GM23338 (cell line): ENCODE measurements around the gene CENPX. TPM values are rescaled to one million over a fixed set of nuclear protein-coding genes. Genes with fewer than 3 reads are reported as not detected.

Source experiments
- ATAC-seq: fragments of 200-7000 bp; cut with Tn5 transposase; 3 replicates; pipeline ENCODE4 v1.9.1; 2020
- DNase-seq: peaks from one replicate; pipeline ENCODE4 v3.0.0-alpha.2; 2015; ENCODE audit warnings: low spot score
- H2AFZ ChIP-seq: fragments of 200-600 bp; sonication (generic); 2 replicates; pipeline ENCODE4 v1.8.0; 2016; ENCODE audit warnings: antibody characterized with exemption, mild to moderate bottlenecking, moderate library complexity
- H3F3A ChIP-seq: fragments of 200-600 bp; sonication (generic); replicated peaks from 2 replicates; pipeline ENCODE4 v1.8.0; 2017; ENCODE audit warnings: antibody characterized with exemption, mixed run types, low read depth
- H3K27ac ChIP-seq: fragments of 200-600 bp; sonication (generic); 2 replicates; pipeline ENCODE4 v1.6.1; 2016; ENCODE audit warnings: low read depth
- H3K27me3 ChIP-seq: fragments of 200-600 bp; sonication (generic); 2 replicates; pipeline ENCODE4 v1.8.0; 2016; ENCODE audit warnings: mild to moderate bottlenecking, mixed run types, moderate library complexity; ENCODE audit not compliant: insufficient read depth
- H3K36me3 ChIP-seq: fragments of 200-600 bp; sonication (generic); 2 replicates; pipeline ENCODE4 v1.8.0; 2016; ENCODE audit warnings: mild to moderate bottlenecking; ENCODE audit not compliant: insufficient read depth
- H3K4me1 ChIP-seq: fragments of 200-600 bp; sonication (generic); 2 replicates; pipeline ENCODE4 v1.8.0; 2016; ENCODE audit warnings: mild to moderate bottlenecking, moderate library complexity; ENCODE audit not compliant: insufficient read depth
- H3K4me2 ChIP-seq: fragments of 200-600 bp; sonication (generic); 2 replicates; pipeline ENCODE4 v1.7.1; 2017; ENCODE audit warnings: mixed run types
- H3K4me3 ChIP-seq: fragments of 200-600 bp; sonication (generic); 2 replicates; pipeline ENCODE4 v1.6.1; 2016; ENCODE audit warnings: mixed run types
- H3K79me2 ChIP-seq: fragments of 200-600 bp; sonication (generic); replicated peaks from 2 replicates; pipeline ENCODE4 v1.8.0; 2017; ENCODE audit warnings: mild to moderate bottlenecking; ENCODE audit not compliant: insufficient read depth
- H3K9me2 ChIP-seq: fragments of 200-600 bp; sonication (generic); 2 replicates; pipeline ENCODE4 v1.8.0; 2017; ENCODE audit not compliant: insufficient read depth
- H4K20me1 ChIP-seq: fragments of 200-600 bp; sonication (generic); replicated peaks from 2 replicates; pipeline ENCODE4 v1.8.0; 2017; ENCODE audit warnings: mild to moderate bottlenecking; ENCODE audit not compliant: insufficient read depth
- H3K27ac Mint-ChIP-seq: 2 replicates; pipeline ENCODE4 v1.8.0; 2020; ENCODE audit warnings: inconsistent platforms, mild to moderate bottlenecking, moderate library complexity, mixed read lengths
- H3K27me3 Mint-ChIP-seq: 3 replicates; pipeline ENCODE4 v1.8.0; 2022; ENCODE audit warnings: low read depth, mild to moderate bottlenecking, moderate library complexity, mixed read lengths, inconsistent platforms; ENCODE audit not compliant: insufficient read depth, poor library complexity
- H3K36me3 Mint-ChIP-seq: 3 replicates; pipeline ENCODE4 v1.8.0; 2021; ENCODE audit warnings: low read depth, mild to moderate bottlenecking, inconsistent platforms, moderate library complexity, mixed read lengths
- H3K4me1 Mint-ChIP-seq: 3 replicates; pipeline ENCODE4 v1.8.0; 2020; ENCODE audit warnings: mild to moderate bottlenecking, inconsistent platforms, mixed read lengths
- H3K4me3 Mint-ChIP-seq: 3 replicates; pipeline ENCODE4 v1.8.0; 2021; ENCODE audit warnings: moderate library complexity, mild to moderate bottlenecking, inconsistent platforms, mixed read lengths
- H3K9me3 Mint-ChIP-seq: 3 replicates; pipeline ENCODE4 v1.8.0; 2020; ENCODE audit warnings: moderate library complexity, mild to moderate bottlenecking, inconsistent platforms, mixed read lengths
- EZH2phosphoT487 ChIP-seq: fragments of 200-600 bp; sonication (generic); IDR thresholded peaks from one replicate; pipeline ENCODE4 v1.8.1; 2018; ENCODE audit warnings: antibody characterized with exemption; ENCODE audit not compliant: unreplicated experiment
- NANOG ChIP-seq: IDR thresholded peaks from 2 replicates; pipeline ENCODE4 v1.6.1; 2016; ENCODE audit warnings: antibody characterized with exemption, borderline replicate concordance
- POLR2AphosphoS5 ChIP-seq: IDR thresholded peaks from 2 replicates; pipeline ENCODE4 v1.6.1; 2016; ENCODE audit warnings: antibody characterized with exemption, low read depth
- STAT1 ChIP-seq: IDR thresholded peaks from one replicate; pipeline ENCODE4 v1.6.1; 2016; ENCODE audit warnings: antibody characterized with exemption; ENCODE audit not compliant: unreplicated experiment
- ZNF114 ChIP-seq: fragments of 250-450 bp; sonication (Bioruptor Pico); IDR thresholded peaks from 2 replicates; pipeline ENCODE4 v1.5.0; 2020; ENCODE audit warnings: mild to moderate bottlenecking, moderate library complexity
- ZNF331 ChIP-seq: fragments of 250-450 bp; sonication (Bioruptor Pico); IDR thresholded peaks from 2 replicates; pipeline ENCODE4 v1.5.0; 2020; ENCODE audit warnings: low read depth, mild to moderate bottlenecking, moderate library complexity
- polyA plus RNA-seq: library from polyadenylated mRNA; unstranded; fragments of >200 nt; fragmentation: Nextera tagmentation; extraction: Ambion mirVana; gene quantifications from 2 replicates; pipeline ENCODE4 v1.2.1, GENCODE V29; 2016
- total RNA-seq: library from RNA; depleted of rRNA; stranded (reverse); fragments of >200 nt; shearing (Covaris generic); gene quantifications from 2 replicates; pipeline ENCODE4 v1.2.3, GENCODE V29; 2014
- TF ChIP-seq, protein P1 (sequence below): fragments of 250-450 bp; sonication (Bioruptor Pico); IDR thresholded peaks from 2 replicates; pipeline ENCODE4 v1.5.0; 2020; ENCODE audit warnings: mild to moderate bottlenecking, moderate library complexity
- TF ChIP-seq, protein P2 (sequence below), 2 experiments: fragments of 200-600 bp in 1 of 2; sonication (generic) in 1 of 2; conservative IDR thresholded peaks; 2 replicates each; pipeline versions ENCODE4 v1.5.1 to v1.6.1; 2016 to 2017; ENCODE audit warnings: antibody characterized with exemption in 2 of 2, low read depth in 2 of 2, mild to moderate bottlenecking in 2 of 2, moderate library complexity in 1 of 2
- TF ChIP-seq, protein P3 (sequence below): IDR thresholded peaks from 2 replicates; pipeline ENCODE4 v1.6.1; 2016; ENCODE audit warnings: antibody characterized with exemption
- TF ChIP-seq, protein P4 (sequence below): IDR thresholded peaks from one replicate; pipeline ENCODE4 v1.6.1; 2018; ENCODE audit warnings: antibody characterized with exemption; ENCODE audit not compliant: unreplicated experiment

The CENPX gene
- total and polyA plus RNA-seq, 2 experiments from 2014 or later = 114 to 157 TPM

DNA sequence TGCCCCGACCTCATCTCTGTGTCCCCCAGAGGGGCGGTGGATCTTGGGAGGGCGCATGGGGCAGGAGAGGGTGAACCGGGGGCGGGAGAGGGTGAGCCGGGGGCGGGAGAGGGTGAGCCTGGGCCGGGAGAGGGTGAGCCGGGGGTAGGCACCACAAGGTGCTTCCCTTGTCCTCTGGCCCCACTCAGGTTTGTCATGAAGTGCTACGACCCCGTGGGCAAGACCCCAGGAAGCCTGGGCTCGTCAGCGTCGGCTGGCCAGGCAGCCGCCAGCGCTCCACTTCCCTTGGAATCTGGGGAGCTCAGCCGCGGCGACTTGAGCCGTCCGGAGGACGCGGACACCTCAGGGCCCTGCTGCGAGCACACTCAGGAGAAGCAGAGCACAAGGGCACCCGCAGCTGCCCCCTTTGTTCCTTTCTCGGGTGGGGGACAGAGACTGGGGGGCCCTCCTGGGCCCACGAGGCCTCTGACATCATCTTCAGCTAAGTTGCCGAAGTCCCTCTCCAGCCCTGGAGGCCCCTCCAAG, 26.4 kb downstream of the CENPX start:
- H3K4me1 ChIP-seq = peaks cover 11% of the 10 kb centered on the region; the same call in 1 of the 2 replicates
- no peak overlapping the region for H3K4me2 ChIP-seq
- DNase-seq = no peak
- H3F3A ChIP-seq = no peaks in the 10 kb centered on the region
- Mint-ChIP-seq H3K36me3 (peaks cover 6% of the 10 kb centered on the region; the same call in 1 of the 3 replicates), H3K27me3 (peaks cover 10% of the 10 kb centered on the region), H3K9me3 (no peaks in the 10 kb centered on the region), H3K4me1 (peaks cover 20% of the 10 kb centered on the region), H3K27ac (no peak overlapping the region), H3K4me3 (no peak overlapping the region)
- no peaks in the 10 kb centered on the region for H3K36me3 ChIP-seq
- no peak overlapping the region for H3K27ac ChIP-seq
- H3K27me3 ChIP-seq = no peaks in the 10 kb centered on the region
- H2AFZ ChIP-seq = no peak overlapping the region
- H3K79me2 ChIP-seq = no peaks in the 10 kb centered on the region
- no peak overlapping the region for H3K4me3 ChIP-seq
- TF ChIP-seq POLR2AphosphoS5 (no peak), STAT1 (no peak), EZH2phosphoT487 (no peak), ZNF331 (CRISPR knock-in tag) (no peak), NANOG (no peak), ZNF114 (CRISPR knock-in tag) (no peak)
- TF ChIP-seq, protein P1, sequence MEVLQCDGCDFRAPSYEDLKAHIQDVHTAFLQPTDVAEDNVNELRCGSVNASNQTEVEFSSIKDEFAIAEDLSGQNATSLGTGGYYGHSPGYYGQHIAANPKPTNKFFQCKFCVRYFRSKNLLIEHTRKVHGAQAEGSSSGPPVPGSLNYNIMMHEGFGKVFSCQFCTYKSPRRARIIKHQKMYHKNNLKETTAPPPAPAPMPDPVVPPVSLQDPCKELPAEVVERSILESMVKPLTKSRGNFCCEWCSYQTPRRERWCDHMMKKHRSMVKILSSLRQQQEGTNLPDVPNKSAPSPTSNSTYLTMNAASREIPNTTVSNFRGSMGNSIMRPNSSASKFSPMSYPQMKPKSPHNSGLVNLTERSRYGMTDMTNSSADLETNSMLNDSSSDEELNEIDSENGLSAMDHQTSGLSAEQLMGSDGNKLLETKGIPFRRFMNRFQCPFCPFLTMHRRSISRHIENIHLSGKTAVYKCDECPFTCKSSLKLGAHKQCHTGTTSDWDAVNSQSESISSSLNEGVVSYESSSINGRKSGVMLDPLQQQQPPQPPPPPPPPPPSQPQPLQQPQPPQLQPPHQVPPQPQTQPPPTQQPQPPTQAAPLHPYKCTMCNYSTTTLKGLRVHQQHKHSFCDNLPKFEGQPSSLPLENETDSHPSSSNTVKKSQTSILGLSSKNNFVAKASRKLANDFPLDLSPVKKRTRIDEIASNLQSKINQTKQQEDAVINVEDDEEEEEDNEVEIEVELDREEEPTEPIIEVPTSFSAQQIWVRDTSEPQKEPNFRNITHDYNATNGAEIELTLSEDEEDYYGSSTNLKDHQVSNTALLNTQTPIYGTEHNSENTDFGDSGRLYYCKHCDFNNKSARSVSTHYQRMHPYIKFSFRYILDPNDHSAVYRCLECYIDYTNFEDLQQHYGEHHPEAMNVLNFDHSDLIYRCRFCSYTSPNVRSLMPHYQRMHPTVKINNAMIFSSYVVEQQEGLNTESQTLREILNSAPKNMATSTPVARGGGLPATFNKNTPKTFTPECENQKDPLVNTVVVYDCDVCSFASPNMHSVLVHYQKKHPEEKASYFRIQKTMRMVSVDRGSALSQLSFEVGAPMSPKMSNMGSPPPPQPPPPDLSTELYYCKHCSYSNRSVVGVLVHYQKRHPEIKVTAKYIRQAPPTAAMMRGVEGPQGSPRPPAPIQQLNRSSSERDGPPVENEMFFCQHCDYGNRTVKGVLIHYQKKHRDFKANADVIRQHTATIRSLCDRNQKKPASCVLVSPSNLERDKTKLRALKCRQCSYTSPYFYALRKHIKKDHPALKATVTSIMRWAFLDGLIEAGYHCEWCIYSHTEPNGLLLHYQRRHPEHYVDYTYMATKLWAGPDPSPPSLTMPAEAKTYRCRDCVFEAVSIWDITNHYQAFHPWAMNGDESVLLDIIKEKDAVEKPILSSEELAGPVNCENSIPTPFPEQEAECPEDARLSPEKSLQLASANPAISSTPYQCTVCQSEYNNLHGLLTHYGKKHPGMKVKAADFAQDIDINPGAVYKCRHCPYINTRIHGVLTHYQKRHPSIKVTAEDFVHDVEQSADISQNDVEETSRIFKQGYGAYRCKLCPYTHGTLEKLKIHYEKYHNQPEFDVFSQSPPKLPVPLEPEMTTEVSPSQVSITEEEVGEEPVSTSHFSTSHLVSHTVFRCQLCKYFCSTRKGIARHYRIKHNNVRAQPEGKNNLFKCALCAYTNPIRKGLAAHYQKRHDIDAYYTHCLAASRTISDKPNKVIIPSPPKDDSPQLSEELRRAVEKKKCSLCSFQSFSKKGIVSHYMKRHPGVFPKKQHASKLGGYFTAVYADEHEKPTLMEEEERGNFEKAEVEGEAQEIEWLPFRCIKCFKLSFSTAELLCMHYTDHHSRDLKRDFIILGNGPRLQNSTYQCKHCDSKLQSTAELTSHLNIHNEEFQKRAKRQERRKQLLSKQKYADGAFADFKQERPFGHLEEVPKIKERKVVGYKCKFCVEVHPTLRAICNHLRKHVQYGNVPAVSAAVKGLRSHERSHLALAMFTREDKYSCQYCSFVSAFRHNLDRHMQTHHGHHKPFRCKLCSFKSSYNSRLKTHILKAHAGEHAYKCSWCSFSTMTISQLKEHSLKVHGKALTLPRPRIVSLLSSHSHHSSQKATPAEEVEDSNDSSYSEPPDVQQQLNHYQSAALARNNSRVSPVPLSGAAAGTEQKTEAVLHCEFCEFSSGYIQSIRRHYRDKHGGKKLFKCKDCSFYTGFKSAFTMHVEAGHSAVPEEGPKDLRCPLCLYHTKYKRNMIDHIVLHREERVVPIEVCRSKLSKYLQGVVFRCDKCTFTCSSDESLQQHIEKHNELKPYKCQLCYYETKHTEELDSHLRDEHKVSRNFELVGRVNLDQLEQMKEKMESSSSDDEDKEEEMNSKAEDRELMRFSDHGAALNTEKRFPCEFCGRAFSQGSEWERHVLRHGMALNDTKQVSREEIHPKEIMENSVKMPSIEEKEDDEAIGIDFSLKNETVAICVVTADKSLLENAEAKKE (CRISPR knock-in tag) = no peak
- TF ChIP-seq, protein P2, sequence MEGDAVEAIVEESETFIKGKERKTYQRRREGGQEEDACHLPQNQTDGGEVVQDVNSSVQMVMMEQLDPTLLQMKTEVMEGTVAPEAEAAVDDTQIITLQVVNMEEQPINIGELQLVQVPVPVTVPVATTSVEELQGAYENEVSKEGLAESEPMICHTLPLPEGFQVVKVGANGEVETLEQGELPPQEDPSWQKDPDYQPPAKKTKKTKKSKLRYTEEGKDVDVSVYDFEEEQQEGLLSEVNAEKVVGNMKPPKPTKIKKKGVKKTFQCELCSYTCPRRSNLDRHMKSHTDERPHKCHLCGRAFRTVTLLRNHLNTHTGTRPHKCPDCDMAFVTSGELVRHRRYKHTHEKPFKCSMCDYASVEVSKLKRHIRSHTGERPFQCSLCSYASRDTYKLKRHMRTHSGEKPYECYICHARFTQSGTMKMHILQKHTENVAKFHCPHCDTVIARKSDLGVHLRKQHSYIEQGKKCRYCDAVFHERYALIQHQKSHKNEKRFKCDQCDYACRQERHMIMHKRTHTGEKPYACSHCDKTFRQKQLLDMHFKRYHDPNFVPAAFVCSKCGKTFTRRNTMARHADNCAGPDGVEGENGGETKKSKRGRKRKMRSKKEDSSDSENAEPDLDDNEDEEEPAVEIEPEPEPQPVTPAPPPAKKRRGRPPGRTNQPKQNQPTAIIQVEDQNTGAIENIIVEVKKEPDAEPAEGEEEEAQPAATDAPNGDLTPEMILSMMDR (conservative IDR thresholded peaks at IDR 0.05; ENCODE audit: low read depth in 2 of 2) = no peak
- TF ChIP-seq, protein P3, sequence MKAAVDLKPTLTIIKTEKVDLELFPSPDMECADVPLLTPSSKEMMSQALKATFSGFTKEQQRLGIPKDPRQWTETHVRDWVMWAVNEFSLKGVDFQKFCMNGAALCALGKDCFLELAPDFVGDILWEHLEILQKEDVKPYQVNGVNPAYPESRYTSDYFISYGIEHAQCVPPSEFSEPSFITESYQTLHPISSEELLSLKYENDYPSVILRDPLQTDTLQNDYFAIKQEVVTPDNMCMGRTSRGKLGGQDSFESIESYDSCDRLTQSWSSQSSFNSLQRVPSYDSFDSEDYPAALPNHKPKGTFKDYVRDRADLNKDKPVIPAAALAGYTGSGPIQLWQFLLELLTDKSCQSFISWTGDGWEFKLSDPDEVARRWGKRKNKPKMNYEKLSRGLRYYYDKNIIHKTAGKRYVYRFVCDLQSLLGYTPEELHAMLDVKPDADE = no peak
- TF ChIP-seq, protein P4, sequence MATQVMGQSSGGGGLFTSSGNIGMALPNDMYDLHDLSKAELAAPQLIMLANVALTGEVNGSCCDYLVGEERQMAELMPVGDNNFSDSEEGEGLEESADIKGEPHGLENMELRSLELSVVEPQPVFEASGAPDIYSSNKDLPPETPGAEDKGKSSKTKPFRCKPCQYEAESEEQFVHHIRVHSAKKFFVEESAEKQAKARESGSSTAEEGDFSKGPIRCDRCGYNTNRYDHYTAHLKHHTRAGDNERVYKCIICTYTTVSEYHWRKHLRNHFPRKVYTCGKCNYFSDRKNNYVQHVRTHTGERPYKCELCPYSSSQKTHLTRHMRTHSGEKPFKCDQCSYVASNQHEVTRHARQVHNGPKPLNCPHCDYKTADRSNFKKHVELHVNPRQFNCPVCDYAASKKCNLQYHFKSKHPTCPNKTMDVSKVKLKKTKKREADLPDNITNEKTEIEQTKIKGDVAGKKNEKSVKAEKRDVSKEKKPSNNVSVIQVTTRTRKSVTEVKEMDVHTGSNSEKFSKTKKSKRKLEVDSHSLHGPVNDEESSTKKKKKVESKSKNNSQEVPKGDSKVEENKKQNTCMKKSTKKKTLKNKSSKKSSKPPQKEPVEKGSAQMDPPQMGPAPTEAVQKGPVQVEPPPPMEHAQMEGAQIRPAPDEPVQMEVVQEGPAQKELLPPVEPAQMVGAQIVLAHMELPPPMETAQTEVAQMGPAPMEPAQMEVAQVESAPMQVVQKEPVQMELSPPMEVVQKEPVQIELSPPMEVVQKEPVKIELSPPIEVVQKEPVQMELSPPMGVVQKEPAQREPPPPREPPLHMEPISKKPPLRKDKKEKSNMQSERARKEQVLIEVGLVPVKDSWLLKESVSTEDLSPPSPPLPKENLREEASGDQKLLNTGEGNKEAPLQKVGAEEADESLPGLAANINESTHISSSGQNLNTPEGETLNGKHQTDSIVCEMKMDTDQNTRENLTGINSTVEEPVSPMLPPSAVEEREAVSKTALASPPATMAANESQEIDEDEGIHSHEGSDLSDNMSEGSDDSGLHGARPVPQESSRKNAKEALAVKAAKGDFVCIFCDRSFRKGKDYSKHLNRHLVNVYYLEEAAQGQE = no peak
- H3K9me2 ChIP-seq = no peaks in the 10 kb centered on the region
- H4K20me1 ChIP-seq = peaks cover 8% of the 10 kb centered on the region; the same call in 1 of the 2 replicates
- ATAC-seq = no peak
